H1 (cell line): Measurements from ENCODE around the gene APOBEC3H. TPM values are rescaled to one million over a fixed set of nuclear protein-coding genes. Genes with fewer than 3 reads are reported as not detected.

Experiments used
- CTCF ChIA-PET: fragments of 300-600 bp; sonication (Branson Sonifier 250); formaldehyde crosslinking; loops from one replicate; lab custom pipeline; 2021; ENCODE audit not compliant: partially characterized antibody; lab: Charles Lee
- POLR2A ChIA-PET: fragments of 300-600 bp; sonication (Branson Sonifier 250); formaldehyde crosslinking; loops from one replicate; lab custom pipeline; 2021; ENCODE audit warnings: inconsistent platforms; ENCODE audit not compliant: partially characterized antibody; lab: Charles Lee
- DNase-seq, 2 experiments: peaks; one replicate each; pipeline versions ENCODE4 v3.0.0 to v3.0.0-alpha.2; 2010 to 2022; ENCODE audit warnings: low spot score in 2 of 2, low read depth in 1 of 2, mixed read lengths in 1 of 2
- FAIRE-seq: peaks from 2 replicates; lab custom pipeline; 2011; peaks lifted over from hg19 to GRCh38; lab: Jason Lieb, UNC
- H2AFZ ChIP-seq: 2 replicates; pipeline ENCODE4 v1.8.1; 2012; ENCODE audit warnings: low read length, inconsistent platforms
- H2AK5ac ChIP-seq: 2 replicates; pipeline ENCODE4 v1.6.1; 2013; ENCODE audit warnings: low read depth, low read length
- H2BK120ac ChIP-seq: replicated peaks from 2 replicates; pipeline ENCODE3; 2013; ENCODE audit warnings: low read depth, low read length, inconsistent platforms
- H2BK12ac ChIP-seq: 2 replicates; pipeline ENCODE4 v1.6.1; 2013; ENCODE audit warnings: low read depth, low read length
- H2BK15ac ChIP-seq: 2 replicates; pipeline ENCODE4 v1.6.1; 2013; ENCODE audit warnings: low read length
- H2BK20ac ChIP-seq: 2 replicates; pipeline ENCODE4 v1.6.1; 2013; ENCODE audit warnings: low read length
- H2BK5ac ChIP-seq: 2 replicates; pipeline ENCODE4 v1.6.1; 2013; ENCODE audit warnings: low read depth, low read length
- H3K14ac ChIP-seq: 2 replicates; pipeline ENCODE4 v1.6.1; 2013; ENCODE audit warnings: inconsistent platforms; ENCODE audit not compliant: insufficient read length
- H3K18ac ChIP-seq: 2 replicates; pipeline ENCODE4 v1.6.1; 2013; ENCODE audit warnings: low read length; ENCODE audit errors: extremely low read depth
- H3K23ac ChIP-seq: 2 replicates; pipeline ENCODE4 v1.6.1; 2013; ENCODE audit warnings: inconsistent platforms; ENCODE audit not compliant: insufficient read length
- H3K23me2 ChIP-seq: 2 replicates; pipeline ENCODE4 v1.6.1; 2013; ENCODE audit warnings: low read depth, low read length
- H3K27ac ChIP-seq: 2 replicates; pipeline ENCODE4 v1.6.1; 2011; ENCODE audit warnings: low read depth, low read length, inconsistent platforms
- H3K27me3 ChIP-seq, 4 experiments: replicated peaks in 1 of 4; 1 replicate in 1 of 4; 2 replicates in 3 of 4; pipeline versions ENCODE4 v1.6.1 to v1.8.1; 2011 to 2013; ENCODE audit warnings: low read length in 3 of 4, mild to moderate bottlenecking in 3 of 4, inconsistent platforms in 2 of 4, mixed read lengths in 2 of 4, moderate library complexity in 1 of 4; ENCODE audit not compliant: control insufficient read depth in 3 of 4, insufficient read depth in 3 of 4; ENCODE audit errors: extremely low read depth in 1 of 4
- H3K36me3 ChIP-seq, 4 experiments: 2 replicates each; pipeline versions ENCODE4 v1.6.1 to v1.8.1; 2011 to 2013; ENCODE audit warnings: mild to moderate bottlenecking in 4 of 4, low read length in 3 of 4, moderate library complexity in 2 of 4, control low read depth in 1 of 4, inconsistent platforms in 1 of 4; ENCODE audit not compliant: insufficient read depth in 4 of 4, control insufficient read depth in 2 of 4
- H3K4ac ChIP-seq: replicated peaks from 2 replicates; pipeline ENCODE3; 2013; ENCODE audit warnings: low read length, low read depth, mixed read lengths, inconsistent platforms; ENCODE audit not compliant: insufficient read length
- H3K4me1 ChIP-seq, 4 experiments: replicated peaks in 1 of 4; 1 replicate in 1 of 4; 2 replicates in 3 of 4; pipeline versions ENCODE4 v1.6.1 to v1.8.1; 2011 to 2013; ENCODE audit warnings: low read length in 3 of 4, inconsistent platforms in 2 of 4, mixed read lengths in 1 of 4; ENCODE audit not compliant: insufficient read depth in 4 of 4, control insufficient read depth in 3 of 4
- H3K4me2 ChIP-seq, 2 experiments: 2 replicates each; pipeline versions ENCODE4 v1.6.1 to v1.8.1; 2011 to 2013; ENCODE audit warnings: low read depth in 2 of 2, low read length in 2 of 2, control low read depth in 1 of 2, inconsistent platforms in 1 of 2, mild to moderate bottlenecking in 1 of 2; ENCODE audit not compliant: insufficient read depth in 1 of 2
- H3K4me3 ChIP-seq, 4 experiments: fragments of 200-600, 300-600 bp in 1 of 4; sonication (generic), shearing (Covaris generic), sonication (Bioruptor Twin) in 1 of 4; 2 replicates each; pipeline versions ENCODE4 v1.5.1 to v1.8.1; 2011 to 2016; ENCODE audit warnings: low read length in 4 of 4, low read depth in 3 of 4, control low read depth in 2 of 4, inconsistent platforms in 2 of 4, mild to moderate bottlenecking in 2 of 4, mixed read lengths in 1 of 4, moderate library complexity in 1 of 4; ENCODE audit not compliant: insufficient read depth in 2 of 4; ENCODE audit errors: extremely low read depth in 1 of 4
- H3K56ac ChIP-seq: replicated peaks from 2 replicates; pipeline ENCODE3; 2013; ENCODE audit warnings: low read depth, mild to moderate bottlenecking, mixed read lengths, low read length, inconsistent platforms; ENCODE audit not compliant: insufficient read length
- H3K79me1 ChIP-seq: 2 replicates; pipeline ENCODE4 v1.6.1; 2013; ENCODE audit warnings: low read depth, low read length, control low read depth
- H3K79me2 ChIP-seq, 2 experiments: 2 replicates each; pipeline versions ENCODE4 v1.6.1 to v1.8.1; 2012 to 2013; ENCODE audit warnings: low read length in 2 of 2, mild to moderate bottlenecking in 2 of 2, inconsistent platforms in 1 of 2; ENCODE audit not compliant: insufficient read depth in 2 of 2, control insufficient read depth in 1 of 2
- H3K9ac ChIP-seq, 4 experiments: replicated peaks in 1 of 4; 1 replicate in 1 of 4; 2 replicates in 3 of 4; pipeline versions ENCODE4 v1.6.1 to v1.8.1; 2011 to 2013; ENCODE audit warnings: low read depth in 3 of 4, low read length in 3 of 4, control low read depth in 2 of 4, mild to moderate bottlenecking in 2 of 4, moderate library complexity in 2 of 4, inconsistent platforms in 1 of 4; ENCODE audit errors: extremely low read depth in 1 of 4
- H3K9me3 ChIP-seq, 2 experiments: 2 replicates each; pipeline versions ENCODE4 v1.6.1 to v1.8.1; 2012 to 2013; ENCODE audit warnings: mild to moderate bottlenecking in 2 of 2, moderate library complexity in 2 of 2, control low read depth in 1 of 2, inconsistent platforms in 1 of 2, low read depth in 1 of 2, low read length in 1 of 2, mixed read lengths in 1 of 2; ENCODE audit not compliant: insufficient read depth in 2 of 2
- H4K20me1 ChIP-seq, 2 experiments: replicated peaks in 1 of 2; 2 replicates each; pipeline versions ENCODE3 to v1.8.1; 2011 to 2013; ENCODE audit warnings: inconsistent platforms in 2 of 2, low read length in 2 of 2, mild to moderate bottlenecking in 1 of 2; ENCODE audit not compliant: insufficient read depth in 2 of 2, control insufficient read depth in 1 of 2
- H4K5ac ChIP-seq: 2 replicates; pipeline ENCODE4 v1.6.1; 2013; ENCODE audit warnings: low read length, low read depth, mixed read lengths, inconsistent platforms; ENCODE audit not compliant: insufficient read length
- H4K8ac ChIP-seq: 2 replicates; pipeline ENCODE4 v1.8.0; 2013; ENCODE audit warnings: mild to moderate bottlenecking, moderate library complexity, low read length, inconsistent platforms; ENCODE audit not compliant: insufficient read depth; ENCODE audit errors: extremely low read depth
- H4K91ac ChIP-seq: replicated peaks from 2 replicates; pipeline ENCODE3; 2013; ENCODE audit warnings: low read length, mixed read lengths, inconsistent platforms; ENCODE audit not compliant: insufficient read length
- EP300 ChIP-seq, 2 experiments: IDR thresholded peaks; 1 replicate in 1 of 2; 2 replicates in 1 of 2; pipeline ENCODE4 v1.6.1; 2011 to 2012; ENCODE audit warnings: low read depth in 2 of 2, low read length in 2 of 2, mild to moderate bottlenecking in 2 of 2, borderline replicate concordance in 1 of 2, inconsistent platforms in 1 of 2, moderate library complexity in 1 of 2
- KDM1A ChIP-seq: fragments of 200-600, 300-600 bp; sonication (generic); IDR thresholded peaks from 2 replicates; pipeline ENCODE4 v1.7.1; 2016; ENCODE audit warnings: mild to moderate bottlenecking, low read length, borderline replicate concordance
- WGBS, 2 experiments: shearing (Covaris generic) in 1 of 2; methylation state at CpG; one replicate each; pipeline versions ENCODE4 v1.1.6 to v1.1.7; 2013 to 2015; ENCODE audit warnings: low lambda C conversion rate in 2 of 2, mixed read lengths in 2 of 2, inconsistent platforms in 1 of 2, low coverage in 1 of 2, missing lambda C conversion rate in 1 of 2; ENCODE audit not compliant: insufficient replicate concordance in 2 of 2, insufficient coverage in 1 of 2, insufficient read length in 1 of 2; ENCODE audit errors: extremely low coverage in 1 of 2, missing lambda C conversion rate in 1 of 2; 5-methylcytosine and 5-hydroxymethylcytosine counted together
- polyA plus RNA-seq, 7 experiments: library from polyadenylated mRNA; depleted of rRNA in 3 of 7; stranded (reverse) in 5 of 7; unstranded in 2 of 7; fragments of >200 nt in 5 of 7; fragments of 200-250 nt in 2 of 7; gene quantifications; 1 replicate in 5 of 7; 2 replicates in 1 of 7; 4 replicates in 1 of 7; pipeline versions ENCODE4 v1.2.1 to v1.2.3, GENCODE V29; 2011 to 2013; ENCODE audit warnings: missing spikeins in 2 of 7, mixed read lengths in 2 of 7
- total RNA-seq: library from RNA; stranded (reverse); fragmentation: NEBNext Ultra II Directional; extraction: Animal tissue kit (Norgen Biotek cat#: 25700); gene quantifications from 2 replicates; pipeline ENCODE4 v1.2.1, GENCODE V29; 2021

Gene APOBEC3H
- total and polyA plus RNA-seq, 2 of the 8 experiments (the other 6 are each of a cell fraction or from before 2014, with no cell fraction given), result 0.47 to 0.56 TPM

- H3K23ac ChIP-seq, result no peak overlapping the region
- TF ChIP-seq EP300 (IDR thresholded peaks at IDR 0.05; ENCODE audit: borderline replicate concordance in 1 of 2, low read depth in 2 of 2, low read length in 2 of 2), result no peak
- peak; percentile 61; the same call in 1 of the 2 replicates for TF ChIP-seq KDM1A
- TF ChIP-seq, all 59 proteins: peak for 1
- H3K4ac ChIP-seq, result no peak overlapping the region
- H3K18ac ChIP-seq, result no peak overlapping the region
- H4K91ac ChIP-seq, result peak overlapping the region; percentile 29
- H2BK120ac ChIP-seq, result peak overlapping the region; percentile 79
- 90% methylated on average over 3 of the region's 3 CpGs; no CpG with 5 or more reads in 1 of the 2 experiments for WGBS, 2 experiments
- peak overlapping the region; percentile 3; the same call in 1 of the 2 replicates for H2BK15ac ChIP-seq
- no peak overlapping the region for H3K4me3 ChIP-seq
- H3K79me2 ChIP-seq, result no peaks in the 10 kb centered on the region
- H4K5ac ChIP-seq, result no peak overlapping the region
- H2BK12ac ChIP-seq, result peak overlapping the region; percentile 85; the same call in 1 of the 2 replicates
- H3K79me1 ChIP-seq, result no peaks in the 10 kb centered on the region
- DNase-seq (no peak), FAIRE-seq (no peak)
- ChIA-PET POLR2A (no interaction called here), CTCF (interaction anchor here (0.6 kb wide), 1 partner anchor 96 kb away, joined by 3 read pairs; no protein-coding TSS in a partner anchor)
- H2AK5ac ChIP-seq, result peak overlapping the region; percentile 4; the same call in 1 of the 2 replicates
- H2BK5ac ChIP-seq, result no peak overlapping the region
- H2AFZ ChIP-seq, result no peak overlapping the region
- H3K27me3 ChIP-seq, result peaks cover 0 to 2% (median 0%) of the 10 kb centered on the region in 4 experiments; a peak in 2 of 7 replicates
- 0 out of 2 replicates have a peak overlapping the region, but pooled peaks have one; percentile 16 for H2BK20ac ChIP-seq
- H3K9ac ChIP-seq, result peak overlapping the region in 1 of 4 experiments; percentile 4; a peak in 1 of 7 replicates
- no peak overlapping the region for H3K4me2 ChIP-seq
- H3K27ac ChIP-seq, result no peak overlapping the region
- no peaks in the 10 kb centered on the region for H3K9me3 ChIP-seq
- H3K23me2 ChIP-seq, result no peaks in the 10 kb centered on the region
- peaks cover 0 to 22% (median 7%) of the 10 kb centered on the region in 4 experiments; a peak in 5 of 7 replicates for H3K4me1 ChIP-seq
- no peaks in the 10 kb centered on the region for H3K36me3 ChIP-seq
- no peaks in the 10 kb centered on the region for H4K20me1 ChIP-seq
- no peak overlapping the region for H3K14ac ChIP-seq
- H4K8ac ChIP-seq, result peak overlapping the region; percentile 18; the same call in 1 of the 2 replicates
- H3K56ac ChIP-seq, result no peak overlapping the region
Measured at GRCh38 chr22:39095971-39096370, 1.1 kb upstream of the APOBEC3H start.
